ENCODE measurements around the gene PANK1.

GRCh38 chr10:89547853-89548513, 97.1 kb downstream of the PANK1 start:
- no peak for TF ChIP-seq ZNF121 (CRISPR knock-in tag; IDR thresholded peaks at IDR 0.05)
- no peak for TF ChIP-seq E2F5 (CRISPR knock-in tag; IDR thresholded peaks at IDR 0.05)
- no peak for TF ChIP-seq MAX (CRISPR knock-in tag; IDR thresholded peaks at IDR 0.05)
- TF ChIP-seq CTCF (IDR thresholded peaks at IDR 0.05) = no peak
- no peak for TF ChIP-seq NR3C1 (CRISPR knock-in tag; conservative IDR thresholded peaks at IDR 0.05; ENCODE audit: low read depth)
- TF ChIP-seq JUN (CRISPR knock-in tag; IDR thresholded peaks at IDR 0.05) = no peak
